Lower leg skin (tissue), 4 donors: Measurements from ENCODE around the gene NBDY. TPM values are rescaled to one million over a fixed set of nuclear protein-coding genes. Genes with fewer than 3 reads are reported as not detected.
A peak's percentile ranks its signal among the peaks of the same experiment; 100 is the strongest.

Experiments
- DNase-seq, 2 donors: peaks; one replicate each; pipeline ENCODE4 v3.0.0-alpha.2; 2019; ENCODE audit warnings: low spot score in 2 of 2
- H3K4me3 ChIP-seq: fragments of 200-600 bp; sonication (generic); 2 replicates; pipeline ENCODE4 v1.5.1; 2017; ENCODE audit warnings: mild to moderate bottlenecking, low read depth; ENCODE audit not compliant: poor library complexity, severe bottlenecking
- POLR2A ChIP-seq, 2 donors: fragments of 450-650 bp; IDR thresholded peaks; one replicate each; pipeline ENCODE4 v1.6.1; 2016 to 2017; ENCODE audit warnings: antibody characterized with exemption in 2 of 2, mild to moderate bottlenecking in 1 of 2, moderate library complexity in 1 of 2
- WGBS, 2 donors: methylation state at CpG; one replicate each; pipeline ENCODE4 v1.1.5; 2018; 5-methylcytosine and 5-hydroxymethylcytosine counted together
- intact Hi-C: fragments of 100-400 bp; cut with DNase I; formaldehyde crosslinking; loops from one replicate; pipeline ENCODE4 v1.15.0; 2023; ENCODE audit warnings: low total_unique reads
- total RNA-seq, 4 donors: library from RNA; depleted of rRNA; stranded (reverse); fragments of >200 nt; gene quantifications; one replicate each; pipeline ENCODE4 v1.1.0, GENCODE V29; 2016
- TF ChIP-seq, protein P1 (sequence below), 3 donors: fragments of 450-650 bp; IDR thresholded peaks; one replicate each; pipeline ENCODE4 v1.5.1; 2016; ENCODE audit warnings: antibody characterized with exemption in 3 of 3, mild to moderate bottlenecking in 3 of 3, moderate library complexity in 2 of 3

Gene NBDY
- total RNA-seq, 4 donors from 2014 or later = 13.7 to 23.5 (median 16.6) TPM

DNA sequence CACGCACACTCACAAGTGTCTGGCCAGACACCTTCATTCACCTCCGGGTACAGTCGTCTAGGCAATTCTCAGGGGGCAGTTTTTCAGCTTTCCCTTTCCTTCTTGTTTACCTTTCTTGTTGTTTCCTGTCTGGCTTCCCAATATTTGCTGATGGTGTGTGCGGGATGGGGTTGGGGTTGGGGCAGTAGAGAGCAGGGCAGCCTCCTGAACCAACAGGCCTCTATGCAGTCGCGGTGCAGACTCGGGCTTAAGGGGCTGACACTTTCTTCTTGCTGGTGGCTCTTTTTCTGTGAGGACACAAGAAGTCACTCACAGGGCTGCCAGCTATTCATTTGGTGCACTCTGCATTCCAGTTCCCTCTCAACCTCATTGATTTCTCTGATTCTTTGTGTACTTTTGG is 56.4 kb downstream of the NBDY start:
- WGBS, 2 donors = 85 to 92% methylated on average over 7 of the region's 7 CpGs
- TF ChIP-seq, protein P1, sequence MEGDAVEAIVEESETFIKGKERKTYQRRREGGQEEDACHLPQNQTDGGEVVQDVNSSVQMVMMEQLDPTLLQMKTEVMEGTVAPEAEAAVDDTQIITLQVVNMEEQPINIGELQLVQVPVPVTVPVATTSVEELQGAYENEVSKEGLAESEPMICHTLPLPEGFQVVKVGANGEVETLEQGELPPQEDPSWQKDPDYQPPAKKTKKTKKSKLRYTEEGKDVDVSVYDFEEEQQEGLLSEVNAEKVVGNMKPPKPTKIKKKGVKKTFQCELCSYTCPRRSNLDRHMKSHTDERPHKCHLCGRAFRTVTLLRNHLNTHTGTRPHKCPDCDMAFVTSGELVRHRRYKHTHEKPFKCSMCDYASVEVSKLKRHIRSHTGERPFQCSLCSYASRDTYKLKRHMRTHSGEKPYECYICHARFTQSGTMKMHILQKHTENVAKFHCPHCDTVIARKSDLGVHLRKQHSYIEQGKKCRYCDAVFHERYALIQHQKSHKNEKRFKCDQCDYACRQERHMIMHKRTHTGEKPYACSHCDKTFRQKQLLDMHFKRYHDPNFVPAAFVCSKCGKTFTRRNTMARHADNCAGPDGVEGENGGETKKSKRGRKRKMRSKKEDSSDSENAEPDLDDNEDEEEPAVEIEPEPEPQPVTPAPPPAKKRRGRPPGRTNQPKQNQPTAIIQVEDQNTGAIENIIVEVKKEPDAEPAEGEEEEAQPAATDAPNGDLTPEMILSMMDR (IDR thresholded peaks at IDR 0.05) = no peak
- TF ChIP-seq POLR2A (IDR thresholded peaks at IDR 0.05) = no peak
- peak in 1 of 2 donors; percentile 43 for DNase-seq
- no peak overlapping the region for H3K4me3 ChIP-seq
- intact Hi-C loops = no loop called here

DNA sequence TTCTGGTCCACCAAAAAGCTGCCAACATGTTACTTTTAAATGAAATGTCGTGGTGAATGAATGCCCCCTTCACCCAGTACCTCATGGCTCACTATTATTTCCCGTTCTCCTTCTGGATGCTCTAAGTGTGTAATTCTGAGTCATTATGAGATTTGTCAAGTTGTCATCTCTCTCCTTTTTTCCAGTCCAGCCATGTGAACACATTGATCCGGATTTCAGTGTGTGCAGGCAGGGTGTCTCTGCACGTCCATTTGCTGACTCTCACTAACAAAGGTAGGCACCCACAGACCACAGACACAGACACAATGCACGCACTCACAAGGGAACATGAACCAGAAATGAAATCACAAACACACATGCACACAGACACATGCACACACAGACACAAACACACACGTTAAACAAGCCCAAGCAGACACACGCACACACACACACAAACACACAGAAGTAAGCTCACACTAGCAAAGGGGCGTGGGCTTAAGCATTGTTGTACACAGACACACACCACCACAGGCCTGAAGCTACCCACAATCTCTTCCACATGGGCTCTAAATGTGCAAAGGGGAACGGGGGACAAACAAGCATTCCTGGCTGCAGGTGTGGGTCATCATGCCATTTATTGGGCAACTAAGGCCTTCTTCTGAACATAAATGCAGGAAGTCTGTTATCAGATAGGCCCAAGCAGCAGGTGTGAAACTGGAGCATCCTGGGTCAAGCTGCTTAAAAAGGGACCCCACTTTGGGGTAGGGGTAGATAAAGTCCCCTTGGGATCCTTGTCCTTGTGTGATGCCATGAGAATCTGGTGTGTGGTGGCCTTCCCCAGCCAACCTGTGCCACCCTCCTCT is 58.1 kb downstream of the NBDY start:
- H3K4me3 ChIP-seq = no peak overlapping the region
- 78 to 88% methylated on average over 9 of the region's 9 CpGs for WGBS, 2 donors
- intact Hi-C loops = no loop called here
- no peak for TF ChIP-seq POLR2A (IDR thresholded peaks at IDR 0.05)
- TF ChIP-seq, protein P1 (IDR thresholded peaks at IDR 0.05) = no peak
- peak in 1 of 2 donors; percentile 59 for DNase-seq

DNA sequence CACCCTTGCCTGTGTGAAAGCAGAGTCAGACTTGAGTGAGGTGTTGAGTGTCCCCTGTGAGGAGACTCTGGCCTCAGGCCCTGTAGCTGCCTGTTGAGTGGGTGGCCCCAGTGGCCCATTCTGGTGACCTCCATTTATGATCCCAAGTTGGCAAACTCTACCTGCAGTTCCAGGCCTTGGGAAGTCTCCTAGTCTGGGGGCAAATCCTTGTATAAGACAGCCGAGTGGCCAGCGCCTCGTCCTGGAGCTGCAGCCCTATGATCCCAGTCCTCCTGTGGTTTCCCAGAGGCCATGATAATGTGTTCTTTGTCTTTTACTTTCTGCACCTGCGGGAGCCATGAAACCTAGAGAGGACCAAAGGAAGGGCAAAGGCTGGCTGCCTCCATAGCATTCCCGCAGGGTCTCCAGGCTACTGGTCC is 58.7 kb downstream of the NBDY start:
- no peak overlapping the region for H3K4me3 ChIP-seq
- 89 to 91% methylated on average over 2 to 5 of the region's 5 CpGs for WGBS, 2 donors
- peak in 1 of 2 donors; percentile 36 for DNase-seq
- intact Hi-C loops = no loop called here
- no peak for TF ChIP-seq POLR2A (IDR thresholded peaks at IDR 0.05)
- TF ChIP-seq, protein P1 (IDR thresholded peaks at IDR 0.05) = no peak

DNA sequence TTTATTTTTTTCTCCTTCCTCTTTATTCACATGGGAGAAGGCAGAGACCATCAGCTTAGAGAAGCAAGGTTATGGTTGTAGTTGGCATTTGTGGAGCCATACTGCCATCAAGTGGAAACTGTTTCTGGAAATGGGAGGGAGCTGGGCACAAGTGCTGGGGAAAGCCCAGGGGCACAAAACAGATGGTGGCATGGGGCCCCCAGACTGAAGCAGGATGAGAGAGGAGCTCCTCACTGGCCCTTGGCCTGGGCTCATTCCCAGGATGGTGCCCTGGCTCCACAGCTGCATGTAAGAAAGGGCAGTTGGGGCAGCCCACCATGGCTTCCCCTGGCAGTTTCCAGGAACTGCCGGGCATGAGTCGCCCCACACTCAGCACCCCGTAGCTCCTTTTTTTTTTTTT is 59.2 kb downstream of the NBDY start:
- intact Hi-C loops = no loop called here
- TF ChIP-seq, protein P1 (IDR thresholded peaks at IDR 0.05) = no peak
- TF ChIP-seq POLR2A (IDR thresholded peaks at IDR 0.05) = no peak
- no peak overlapping the region for H3K4me3 ChIP-seq
- WGBS, 2 donors = 61% methylated on average over 3 of the region's 3 CpGs; no CpG with 5 or more reads in 1 of the 2 donors
- peak in 1 of 2 donors; percentile 56 for DNase-seq

DNA sequence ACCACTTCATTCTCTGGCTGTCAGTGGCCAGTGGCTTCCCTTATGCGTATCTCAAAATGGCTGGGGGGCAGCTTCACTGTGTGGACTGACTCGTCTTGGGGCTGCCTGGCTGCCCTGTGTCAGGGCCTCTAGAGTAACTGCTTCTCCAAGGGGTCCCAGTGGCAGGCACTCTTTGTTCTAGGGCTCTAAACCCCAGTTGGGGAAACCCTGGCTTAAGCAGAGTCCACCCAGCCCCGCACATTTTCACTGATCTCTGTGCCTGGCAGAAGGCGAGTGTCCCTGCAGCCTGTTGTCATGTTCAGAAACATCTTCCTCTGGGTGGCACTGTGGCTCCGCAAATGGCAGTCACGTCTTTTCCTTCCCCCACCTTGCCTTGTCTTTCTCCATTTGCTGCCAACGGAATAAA is 59.7 kb downstream of the NBDY start:
- TF ChIP-seq POLR2A (IDR thresholded peaks at IDR 0.05) = no peak
- TF ChIP-seq, protein P1 (IDR thresholded peaks at IDR 0.05) = no peak
- no peak overlapping the region for H3K4me3 ChIP-seq
- peak in 1 of 2 donors; percentile 85 for DNase-seq
- intact Hi-C loops = no loop called here
- WGBS, 2 donors = 30 to 57% methylated on average over 6 to 7 of the region's 7 CpGs
